Kasumi-1 (cell line): ENCODE data around the gene RBP3.

Experiments
- DNase-seq, 2 experiments: peaks; one replicate each; lab custom pipeline; 2025; lab: John Stamatoyannopoulos, UW

Gene RBP3

GRCh38 chr10:47318706-47319105 lies 29.5 kb upstream of the RBP3 start:
- no peak for DNase-seq

- no peak for DNase-seq
Observed at GRCh38 chr10:47319784-47320183, 28.4 kb upstream of the RBP3 start.

GRCh38 chr10:47320812-47321211 lies 27.4 kb upstream of the RBP3 start:
- DNase-seq, result no peak

GRCh38 chr10:47321521-47322195 lies 26.5 kb upstream of the RBP3 start:
- DNase-seq, result no peak

GRCh38 chr10:47322300-47323061 lies 25.7 kb upstream of the RBP3 start, which contains the start of gene GDF2:
TSS of gene GDF2 (plus strand) at chr10:47322454. CDS start at chr10:47322669, 215 bp downstream.
- no peak for DNase-seq

GRCh38 chr10:47323087-47323486 lies 25.1 kb upstream of the RBP3 start:
- DNase-seq, result no peak

- DNase-seq, result no peak
Observed at GRCh38 chr10:47323636-47324296, 24.4 kb upstream of the RBP3 start.

GRCh38 chr10:47325303-47326291 lies 22.6 kb upstream of the RBP3 start:
- DNase-seq, result no peak

- no peak for DNase-seq
Observed at GRCh38 chr10:47326306-47326926, 21.7 kb upstream of the RBP3 start.

GRCh38 chr10:47326927-47327330 lies 21.2 kb upstream of the RBP3 start:
- DNase-seq, result no peak

GRCh38 chr10:47329855-47330254 lies 18.3 kb upstream of the RBP3 start:
- no peak for DNase-seq

- DNase-seq, result no peak
Observed at GRCh38 chr10:47330366-47330765, 17.8 kb upstream of the RBP3 start.

GRCh38 chr10:47330804-47331203 lies 17.4 kb upstream of the RBP3 start:
- no peak for DNase-seq

- DNase-seq, result no peak
Observed at GRCh38 chr10:47331491-47331890, 16.7 kb upstream of the RBP3 start.

- no peak for DNase-seq
Observed at GRCh38 chr10:47331954-47332353, 16.2 kb upstream of the RBP3 start.

GRCh38 chr10:47332371-47332770 lies 15.8 kb upstream of the RBP3 start:
- DNase-seq, result no peak

- DNase-seq, result no peak
Observed at GRCh38 chr10:47332946-47333345, 15.2 kb upstream of the RBP3 start.

GRCh38 chr10:47333532-47333931 lies 14.6 kb upstream of the RBP3 start:
- DNase-seq, result no peak

- no peak for DNase-seq
Observed at GRCh38 chr10:47334466-47335295, 13.5 kb upstream of the RBP3 start.

- DNase-seq, result no peak
Observed at GRCh38 chr10:47335906-47336305, 12.3 kb upstream of the RBP3 start.
